Ishikawa (cell line): Measurements from ENCODE around the gene DSTN.

ENCODE experiments used
- CEBPB ChIP-seq: IDR thresholded peaks from 2 replicates; pipeline ENCODE4 v1.6.1; 2012
- CREB1 ChIP-seq: IDR thresholded peaks from 2 replicates; pipeline ENCODE4 v1.6.1; 2012; ENCODE audit warnings: low read depth
- EGR1 ChIP-seq: IDR thresholded peaks from 2 replicates; pipeline ENCODE4 v1.6.1; 2012
- EP300 ChIP-seq: IDR thresholded peaks from 2 replicates; pipeline ENCODE4 v1.6.1; 2012; ENCODE audit warnings: borderline replicate concordance
- FOXM1 ChIP-seq: IDR thresholded peaks from 2 replicates; pipeline ENCODE4 v1.6.1; 2012; ENCODE audit warnings: low read depth, borderline replicate concordance
- MAX ChIP-seq: IDR thresholded peaks from 2 replicates; pipeline ENCODE4 v1.6.1; 2012
- NFIC ChIP-seq: IDR thresholded peaks from 2 replicates; pipeline ENCODE4 v1.6.1; 2012
- RAD21 ChIP-seq: IDR thresholded peaks from 2 replicates; pipeline ENCODE4 v1.6.1; 2012; ENCODE audit warnings: low read depth
- REST ChIP-seq: IDR thresholded peaks from 2 replicates; pipeline ENCODE4 v1.6.1; 2012; ENCODE audit warnings: low read depth, mild to moderate bottlenecking
- TAF1 ChIP-seq: IDR thresholded peaks from 2 replicates; pipeline ENCODE4 v1.6.1; 2012; ENCODE audit warnings: low read depth, mild to moderate bottlenecking
- TCF12 ChIP-seq: IDR thresholded peaks from 2 replicates; pipeline ENCODE4 v1.6.1; 2012; ENCODE audit warnings: low read depth
- TEAD4 ChIP-seq: IDR thresholded peaks from 2 replicates; pipeline ENCODE4 v1.6.1; 2012
- YY1 ChIP-seq: IDR thresholded peaks from 2 replicates; pipeline ENCODE4 v1.6.1; 2012; ENCODE audit warnings: low read depth
- ZBTB7A ChIP-seq: IDR thresholded peaks from 2 replicates; pipeline ENCODE4 v1.6.1; 2012; ENCODE audit warnings: low read depth
- TF ChIP-seq, protein P1 (sequence below): IDR thresholded peaks from 2 replicates; pipeline ENCODE4 v1.6.1; 2012

Gene DSTN

DNA sequence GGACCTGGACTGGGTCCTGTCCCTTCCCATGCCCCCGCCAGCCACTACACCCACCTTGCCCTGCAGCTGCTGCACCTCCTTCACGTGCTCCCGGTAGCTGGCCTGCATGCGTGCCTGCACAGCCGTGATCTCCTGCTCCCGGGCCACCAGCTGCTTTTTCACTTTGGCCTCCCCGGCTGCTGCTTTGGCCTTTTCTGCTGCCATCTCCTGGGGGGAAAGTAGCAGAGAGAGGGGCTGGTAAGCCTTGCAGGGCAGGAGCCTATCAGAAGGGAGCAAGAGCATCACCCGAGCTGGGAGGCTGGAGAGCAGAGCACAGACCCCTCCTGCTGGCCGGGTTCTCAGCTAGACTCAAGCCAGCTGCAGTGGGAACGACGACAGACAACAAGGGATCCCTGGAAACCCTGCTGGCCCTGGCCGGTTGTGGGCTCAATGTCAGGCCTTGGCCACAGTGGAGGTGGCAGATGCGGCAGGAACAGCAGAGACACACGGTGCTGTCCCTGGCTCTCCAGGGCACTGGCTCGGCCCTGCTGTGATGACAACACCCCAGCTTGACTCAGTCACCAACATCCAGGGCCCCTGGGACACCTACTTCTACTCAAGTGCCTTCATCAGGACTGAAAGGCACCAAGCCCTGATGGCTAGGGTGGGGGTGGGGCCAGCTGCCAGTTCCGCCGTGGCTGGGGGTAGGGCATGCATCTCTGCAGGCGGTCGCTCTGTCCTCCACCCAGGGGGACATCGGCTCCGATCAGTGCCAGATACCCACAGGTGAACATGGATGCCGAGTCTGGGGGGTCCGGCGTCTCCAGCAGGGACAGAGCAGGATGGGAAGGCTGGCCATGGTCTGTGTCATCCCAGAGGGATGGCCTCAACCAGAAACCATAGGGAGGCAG, 66.9 kb downstream of the DSTN start:
- TF ChIP-seq CREB1 (no peak), CEBPB (no peak), RAD21 (no peak), REST (no peak), TCF12 (no peak), EP300 (no peak), MAX (no peak), TAF1 (no peak), ZBTB7A (no peak), TEAD4 (no peak), YY1 (no peak), FOXM1 (no peak), NFIC (no peak), EGR1 (no peak)
- TF ChIP-seq, protein P1, sequence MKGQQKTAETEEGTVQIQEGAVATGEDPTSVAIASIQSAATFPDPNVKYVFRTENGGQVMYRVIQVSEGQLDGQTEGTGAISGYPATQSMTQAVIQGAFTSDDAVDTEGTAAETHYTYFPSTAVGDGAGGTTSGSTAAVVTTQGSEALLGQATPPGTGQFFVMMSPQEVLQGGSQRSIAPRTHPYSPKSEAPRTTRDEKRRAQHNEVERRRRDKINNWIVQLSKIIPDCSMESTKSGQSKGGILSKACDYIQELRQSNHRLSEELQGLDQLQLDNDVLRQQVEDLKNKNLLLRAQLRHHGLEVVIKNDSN = no peak

DNA sequence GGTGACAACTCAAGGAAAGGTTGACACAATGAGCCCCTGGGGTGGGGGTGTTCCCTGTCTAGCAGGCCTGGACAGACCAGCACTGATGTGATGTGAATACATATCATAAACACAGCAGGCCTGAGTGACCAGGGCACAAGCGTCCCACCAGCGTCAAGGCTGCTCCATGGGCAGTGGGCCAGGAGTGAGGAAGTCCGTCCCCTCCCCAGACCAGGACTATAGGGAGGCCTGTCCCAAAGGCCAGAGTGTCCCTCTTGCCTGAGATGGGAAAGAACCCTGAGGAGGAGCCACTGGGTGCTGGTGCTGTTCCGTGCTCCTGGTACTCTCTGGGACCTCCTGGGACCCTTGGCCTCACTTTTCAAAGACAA, 67.5 kb downstream of the DSTN start:
- no peak for TF ChIP-seq REST
- TF ChIP-seq NFIC = no peak
- TF ChIP-seq FOXM1 = no peak
- no peak for TF ChIP-seq TCF12
- no peak for TF ChIP-seq CEBPB
- no peak for TF ChIP-seq TEAD4
- no peak for TF ChIP-seq EP300
- no peak for TF ChIP-seq ZBTB7A
- TF ChIP-seq, protein P1 = no peak

DNA sequence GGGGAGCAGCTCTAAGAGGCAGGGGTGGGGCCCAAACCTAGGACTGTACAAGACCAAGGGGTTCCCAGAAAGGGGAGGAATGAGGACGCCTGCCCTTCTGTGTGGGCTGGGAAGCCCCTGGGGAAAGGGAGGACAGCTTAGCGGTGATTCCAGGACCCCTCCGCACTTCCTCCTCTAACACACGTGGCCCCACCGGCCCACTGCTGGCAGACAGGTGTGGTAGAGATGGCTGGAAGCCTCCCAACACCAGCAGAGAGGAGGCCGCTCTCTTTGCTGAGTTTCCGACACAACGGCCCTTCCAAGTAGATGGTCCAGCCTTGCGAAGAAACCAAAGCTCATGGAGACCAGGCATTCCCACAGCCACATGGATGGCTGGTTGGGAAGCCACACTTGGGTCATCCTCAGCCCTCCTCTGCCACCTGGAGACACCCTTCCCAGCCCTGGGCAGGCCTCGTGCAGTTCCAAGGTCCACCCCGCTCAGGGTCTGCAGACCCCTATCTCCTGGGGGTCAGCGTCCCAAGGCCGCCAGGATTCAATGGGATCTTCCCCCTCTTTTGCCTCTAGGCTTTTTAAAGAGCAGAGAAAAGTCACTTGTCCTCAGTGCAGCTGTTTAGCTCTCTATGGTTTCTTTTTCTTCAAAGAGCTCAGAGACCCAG, 68.2 kb downstream of the DSTN start:
- TF ChIP-seq, protein P1 = no peak
- TF ChIP-seq NFIC = no peak
- TF ChIP-seq TCF12 = no peak
- no peak for TF ChIP-seq TEAD4
- no peak for TF ChIP-seq YY1
- no peak for TF ChIP-seq REST

DNA sequence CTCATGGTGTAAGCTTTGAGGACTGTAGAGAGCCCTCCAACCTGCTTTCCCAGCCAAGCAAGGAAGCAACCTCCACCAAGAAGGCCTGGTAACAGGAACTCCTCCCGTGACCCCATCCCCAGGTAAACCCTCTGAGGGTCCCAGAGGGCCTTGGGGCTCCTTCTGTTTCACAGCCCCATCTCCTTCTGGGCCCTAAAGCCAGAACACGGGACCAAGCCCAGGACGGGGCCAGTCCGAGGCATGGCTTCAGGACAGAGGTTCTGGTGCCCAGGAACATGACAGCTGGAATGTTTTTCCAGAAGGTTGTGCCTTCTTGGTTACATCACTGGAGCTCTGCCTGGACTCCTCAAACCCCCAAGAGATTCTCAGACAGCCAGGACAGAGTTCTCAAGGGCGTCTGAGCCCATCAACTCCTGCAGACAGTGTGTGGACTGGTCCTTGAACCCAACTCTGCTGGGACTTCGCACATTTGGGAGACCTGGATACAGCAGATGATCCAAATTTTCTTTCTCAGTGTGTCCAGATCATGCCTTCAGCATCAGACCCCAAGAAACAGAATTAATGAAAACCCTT, 69.0 kb downstream of the DSTN start:
- TF ChIP-seq CREB1 = no peak
- no peak for TF ChIP-seq YY1
- no peak for TF ChIP-seq NFIC
- TF ChIP-seq FOXM1 = no peak
- TF ChIP-seq CEBPB = no peak
- TF ChIP-seq, protein P1 = no peak
- TF ChIP-seq TEAD4 = no peak
- TF ChIP-seq EGR1 = no peak
- TF ChIP-seq RAD21 = no peak
- no peak for TF ChIP-seq EP300
- no peak for TF ChIP-seq MAX
